GM12878 (cell line): ENCODE data around the gene F10. TPM values are rescaled to one million over a fixed set of nuclear protein-coding genes. Genes with fewer than 3 reads are reported as not detected.

Experiments
- ATAC-seq: fragments of 200-7000 bp; cut with Tn5 transposase; 3 replicates; pipeline ENCODE4 v1.9.1; 2020; ENCODE audit warnings: mild to moderate bottlenecking, moderate library complexity
- BruUV-seq: library from RNA; stranded (reverse); fragments of 400-500 nt; replicated peaks from 2 replicates; lab custom pipeline; 2021; lab: Mats Ljungman, UMichigan
- CTCF ChIA-PET: fragments of 300-600 bp; sonication (Branson Sonifier 250); formaldehyde crosslinking; extraction: SDS; loops from one replicate; lab custom pipeline; 2021; ENCODE audit warnings: inconsistent platforms; lab: Yijun Ruan, JAX
- POLR2A ChIA-PET: fragments of 350-600 bp; formaldehyde crosslinking; extraction: SDS; loops from one replicate; lab custom pipeline; 2021; ENCODE audit warnings: inconsistent platforms; lab: Charles Lee
- RAD21 ChIA-PET: fragments of 300-600 bp; sonication (Branson Sonifier 250); formaldehyde crosslinking; loops from one replicate; lab custom pipeline; 2023; ENCODE audit warnings: antibody characterized with exemption; ENCODE audit not compliant: unreplicated experiment; lab: Charles Lee
- SMC1A ChIA-PET: fragments of 300-600 bp; sonication (Branson Sonifier 250); formaldehyde crosslinking; loops from one replicate; lab custom pipeline; 2023; ENCODE audit not compliant: unreplicated experiment, uncharacterized antibody; lab: Charles Lee
- DNase-seq: peaks from one replicate; pipeline ENCODE4 v3.0.0-alpha.2; 2011; ENCODE audit warnings: low read depth, low spot score
- FAIRE-seq: peaks from 3 replicates; lab custom pipeline; 2011; peaks lifted over from hg19 to GRCh38; lab: Jason Lieb, UNC
- H2AFZ ChIP-seq: 2 replicates; pipeline ENCODE4 v1.6.0; 2011; ENCODE audit warnings: low read depth, low read length, control low read depth; ENCODE audit not compliant: control insufficient read depth
- H3K27ac ChIP-seq: 2 replicates; pipeline ENCODE4 v1.5.1; 2011; ENCODE audit warnings: control low read depth; ENCODE audit not compliant: control insufficient read depth, insufficient read depth
- H3K27me3 ChIP-seq, 2 experiments: replicated peaks in 1 of 2; 2 replicates each; pipeline versions ENCODE4 v1.6.0 to v1.6.1; 2011; ENCODE audit warnings: low read length in 1 of 2; ENCODE audit not compliant: control insufficient read depth in 2 of 2, insufficient read depth in 2 of 2
- H3K36me3 ChIP-seq, 2 experiments: 2 replicates each; pipeline ENCODE4 v1.5.1; 2011; ENCODE audit warnings: low read length in 1 of 2; ENCODE audit not compliant: control insufficient read depth in 2 of 2, insufficient read depth in 2 of 2
- H3K4me1 ChIP-seq: 2 replicates; pipeline ENCODE4 v1.6.1; 2011; ENCODE audit warnings: mild to moderate bottlenecking, low read length, moderate library complexity, mixed read lengths; ENCODE audit not compliant: control insufficient read depth, insufficient read depth
- H3K4me2 ChIP-seq: 2 replicates; pipeline ENCODE4 v1.6.0; 2011; ENCODE audit warnings: control low read depth; ENCODE audit not compliant: control insufficient read depth, insufficient read depth
- H3K4me3 ChIP-seq: fragments of 200-600 bp; sonication (generic); 2 replicates; pipeline ENCODE4 v1.5.1; 2016
- H3K79me2 ChIP-seq: 2 replicates; pipeline ENCODE4 v1.6.0; 2011; ENCODE audit warnings: low read length; ENCODE audit not compliant: control insufficient read depth, insufficient read depth
- H3K9ac ChIP-seq: 2 replicates; pipeline ENCODE4 v1.8.0; 2011; ENCODE audit warnings: low read length, control low read depth, mixed read lengths; ENCODE audit not compliant: control insufficient read depth, insufficient read depth
- H3K9me3 ChIP-seq: replicated peaks from 3 replicates; pipeline ENCODE4 v1.5.1; 2011; ENCODE audit warnings: mild to moderate bottlenecking, low read length; ENCODE audit not compliant: control insufficient read depth, insufficient read depth
- H4K20me1 ChIP-seq: 2 replicates; pipeline ENCODE4 v1.6.0; 2011; ENCODE audit not compliant: control insufficient read depth, insufficient read depth
- BCL3 ChIP-seq: IDR thresholded peaks from 2 replicates; pipeline ENCODE4 v1.6.1; 2011; ENCODE audit warnings: borderline replicate concordance, low read depth, mild to moderate bottlenecking, moderate library complexity, low read length; ENCODE audit not compliant: insufficient read depth, poor library complexity, severe bottlenecking
- BMI1 ChIP-seq: fragments of 450-650 bp; IDR thresholded peaks from 2 replicates; pipeline ENCODE4 v1.6.1; 2016; ENCODE audit warnings: mild to moderate bottlenecking, moderate library complexity, borderline replicate concordance
- EGR1 ChIP-seq, 2 experiments: IDR thresholded peaks; 1 replicate in 1 of 2; 2 replicates in 1 of 2; pipeline ENCODE4 v1.6.1; 2011 to 2012; ENCODE audit warnings: low read depth in 2 of 2, low read length in 2 of 2, borderline replicate concordance in 1 of 2, mild to moderate bottlenecking in 1 of 2, moderate library complexity in 1 of 2
- IRF5 ChIP-seq: fragments of 450-650 bp; IDR thresholded peaks from 2 replicates; pipeline ENCODE4 v1.6.1; 2017; ENCODE audit warnings: borderline replicate concordance
- MEF2B ChIP-seq: fragments of 450-650 bp; IDR thresholded peaks from 2 replicates; pipeline ENCODE4 v1.6.1; 2018; ENCODE audit warnings: mild to moderate bottlenecking, moderate library complexity; ENCODE audit not compliant: partially characterized antibody, poor library complexity, severe bottlenecking
- NFXL1 ChIP-seq: fragments of 450-650 bp; IDR thresholded peaks from 2 replicates; pipeline ENCODE4 v1.6.1; 2017; ENCODE audit warnings: antibody characterized with exemption, mild to moderate bottlenecking, borderline replicate concordance
- NFYB ChIP-seq: IDR thresholded peaks from 2 replicates; pipeline ENCODE4 v1.6.1; 2011; ENCODE audit warnings: low read depth, mild to moderate bottlenecking, low read length, improper control_type of control experiment, moderate library complexity; ENCODE audit not compliant: insufficient read depth
- PML ChIP-seq: IDR thresholded peaks from 2 replicates; pipeline ENCODE4 v1.6.1; 2012; ENCODE audit warnings: low read length, inconsistent platforms
- TCF7 ChIP-seq: IDR thresholded peaks from 2 replicates; pipeline ENCODE4 v1.6.1; 2014; ENCODE audit warnings: antibody characterized with exemption, borderline replicate concordance
- ZNF622 ChIP-seq: fragments of 450-650 bp; IDR thresholded peaks from 2 replicates; pipeline ENCODE4 v1.6.1; 2017; ENCODE audit warnings: mild to moderate bottlenecking, inconsistent platforms
- WGBS: methylation state at CpG from one replicate; pipeline ENCODE4 v1.1.6; 2016; ENCODE audit warnings: low lambda C conversion rate; ENCODE audit not compliant: insufficient replicate concordance, insufficient coverage; ENCODE audit errors: missing lambda C conversion rate; 5-methylcytosine and 5-hydroxymethylcytosine counted together
- in situ Hi-C: fragments of 300-500 bp; cut with MboI; formaldehyde crosslinking; loops from 9 replicates; pipeline ENCODE4 v1.14.3; 2018; ENCODE audit warnings: mixed read lengths
- intact Hi-C: fragments of 100-400 bp; cut with micrococcal nuclease; formaldehyde crosslinking; loops from one replicate; pipeline ENCODE4 v1.14.2; 2022; ENCODE audit not compliant: unreplicated experiment
- polyA plus RNA-seq, 11 experiments: library from polyadenylated mRNA; depleted of rRNA in 4 of 11; unstranded in 6 of 11; stranded (reverse) in 5 of 11; fragments of >200 nt; fragmentation: Nextera tagmentation in 4 of 11; fragmentation: Illumina TruSeq in 1 of 11; extraction: Ambion mirVana in 4 of 11; extraction: Trizol in 1 of 11; gene quantifications; 1 replicate in 1 of 11; 2 replicates in 10 of 11; pipeline versions ENCODE4 v1.2.1 to v1.2.3, GENCODE V29; 2011 to 2016; ENCODE audit warnings: inconsistent platforms in 2 of 11, missing spikeins in 2 of 11, low read depth in 1 of 11
- total RNA-seq, 4 experiments: library from RNA; depleted of rRNA in 3 of 4; stranded (reverse); fragments of >200 nt in 3 of 4; fragmentation: Illumina TruSeq in 1 of 4; extraction: Trizol in 1 of 4; gene quantifications; 2 replicates each; pipeline versions ENCODE4 v1.2.1 to v1.2.3, GENCODE V29; 2013 to 2021
- TF ChIP-seq, protein P1 (sequence below): fragments of 150-350 bp; IDR thresholded peaks from 2 replicates; pipeline ENCODE4 v1.6.1; 2016; ENCODE audit warnings: low read depth, low read length

F10 gene
- total and polyA plus RNA-seq, 10 of the 15 experiments (the other 5 are each of a cell fraction or from before 2014, with no cell fraction given) = not detected

- TF ChIP-seq, protein P1, sequence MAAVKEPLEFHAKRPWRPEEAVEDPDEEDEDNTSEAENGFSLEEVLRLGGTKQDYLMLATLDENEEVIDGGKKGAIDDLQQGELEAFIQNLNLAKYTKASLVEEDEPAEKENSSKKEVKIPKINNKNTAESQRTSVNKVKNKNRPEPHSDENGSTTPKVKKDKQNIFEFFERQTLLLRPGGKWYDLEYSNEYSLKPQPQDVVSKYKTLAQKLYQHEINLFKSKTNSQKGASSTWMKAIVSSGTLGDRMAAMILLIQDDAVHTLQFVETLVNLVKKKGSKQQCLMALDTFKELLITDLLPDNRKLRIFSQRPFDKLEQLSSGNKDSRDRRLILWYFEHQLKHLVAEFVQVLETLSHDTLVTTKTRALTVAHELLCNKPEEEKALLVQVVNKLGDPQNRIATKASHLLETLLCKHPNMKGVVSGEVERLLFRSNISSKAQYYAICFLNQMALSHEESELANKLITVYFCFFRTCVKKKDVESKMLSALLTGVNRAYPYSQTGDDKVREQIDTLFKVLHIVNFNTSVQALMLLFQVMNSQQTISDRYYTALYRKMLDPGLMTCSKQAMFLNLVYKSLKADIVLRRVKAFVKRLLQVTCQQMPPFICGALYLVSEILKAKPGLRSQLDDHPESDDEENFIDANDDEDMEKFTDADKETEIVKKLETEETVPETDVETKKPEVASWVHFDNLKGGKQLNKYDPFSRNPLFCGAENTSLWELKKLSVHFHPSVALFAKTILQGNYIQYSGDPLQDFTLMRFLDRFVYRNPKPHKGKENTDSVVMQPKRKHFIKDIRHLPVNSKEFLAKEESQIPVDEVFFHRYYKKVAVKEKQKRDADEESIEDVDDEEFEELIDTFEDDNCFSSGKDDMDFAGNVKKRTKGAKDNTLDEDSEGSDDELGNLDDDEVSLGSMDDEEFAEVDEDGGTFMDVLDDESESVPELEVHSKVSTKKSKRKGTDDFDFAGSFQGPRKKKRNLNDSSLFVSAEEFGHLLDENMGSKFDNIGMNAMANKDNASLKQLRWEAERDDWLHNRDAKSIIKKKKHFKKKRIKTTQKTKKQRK = no peak
These were observed 36.3 kb downstream of the F10 start (continued) for GRCh38 chr13:113158946-113159345.

DNA sequence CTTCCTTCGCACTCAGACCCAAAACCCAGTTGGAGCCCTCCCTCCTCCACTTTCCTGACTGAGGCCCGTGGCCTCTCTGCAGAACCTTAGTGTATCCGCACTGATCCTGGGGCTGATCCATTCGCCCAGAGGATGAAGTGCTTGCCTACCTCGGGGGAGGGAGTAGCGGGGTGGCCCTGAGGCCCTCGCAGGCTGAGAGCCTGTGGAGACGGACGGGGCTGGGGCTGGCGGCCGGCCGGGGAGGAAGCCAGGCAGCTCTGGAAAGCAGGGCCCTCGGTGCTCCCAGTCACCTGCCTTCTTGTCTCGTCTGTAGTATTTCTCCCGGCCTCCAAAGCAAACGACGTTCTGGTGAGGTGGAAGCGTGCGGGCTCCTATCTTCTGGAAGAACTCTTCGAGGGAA, 37.1 kb downstream of the F10 start:
- ChIA-PET CTCF (no interaction called here), RAD21 (no interaction called here), SMC1A (no interaction called here), POLR2A (no interaction called here)
- Histone ChIP-seq H3K4me3 (no peak overlapping the region), H4K20me1 (no peaks in the 10 kb centered on the region), H3K4me2 (no peak overlapping the region), H3K27me3 (no peaks in the 10 kb centered on the region), H3K36me3 (no peaks in the 10 kb centered on the region), H3K9me3 (peaks cover 6% of the 10 kb centered on the region; the same call in 1 of the 3 replicates), H3K9ac (no peak overlapping the region), H3K27ac (no peak overlapping the region), H3K4me1 (no peaks in the 10 kb centered on the region), H2AFZ (no peak overlapping the region), H3K79me2 (no peaks in the 10 kb centered on the region)
- FAIRE-seq = no peak
- no peak for ATAC-seq
- in situ Hi-C loops (no loop called here), intact Hi-C loops (no loop called here)
- 56% methylated on average over 16 of the region's 20 CpGs for WGBS
- BruUV-seq = no TSS peak
- TF ChIP-seq EGR1 (IDR thresholded peaks at IDR 0.05; ENCODE audit: borderline replicate concordance in 1 of 2, low read depth in 2 of 2, low read length in 2 of 2) (no peak), IRF5 (no peak), NFYB (no peak), NFXL1 (no peak), MEF2B (no peak), ZNF622 (no peak), BCL3 (no peak), TCF7 (no peak), PML (no peak), BMI1 (no peak)
- DNase-seq = no peak
